ENCODE data around the gene PRKG1. TPM values are rescaled to one million over a fixed set of nuclear protein-coding genes. Genes with fewer than 3 reads are reported as not detected.

The PRKG1 gene
- total and polyA plus RNA-seq, 2 of the 4 experiments (the other 2 are of a cell fraction), result 3.5 to 18.3 TPM

DNA sequence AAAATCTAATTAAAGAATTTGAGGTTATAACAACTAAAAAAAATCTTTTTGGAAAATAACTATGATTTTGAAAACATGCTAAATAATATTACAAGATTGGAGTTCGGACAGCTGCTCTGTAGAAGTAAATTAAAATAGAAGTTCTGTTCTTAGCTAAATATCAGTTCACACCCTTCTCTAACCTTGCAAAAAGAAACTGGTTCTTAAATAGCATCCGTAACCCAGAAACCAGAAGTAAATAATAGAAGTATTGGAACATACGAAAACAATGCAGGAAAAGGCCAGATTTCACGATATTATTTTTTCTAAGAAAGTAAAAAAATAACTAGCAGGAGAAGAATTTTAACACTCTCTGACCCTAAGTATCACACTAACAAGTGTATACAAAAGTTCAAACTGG is 164.7 kb downstream of the PRKG1 start:
- no peaks in the 10 kb centered on the region for H3K36me3 ChIP-seq (ENCODE audit: control insufficient read depth, insufficient read depth, low read length)
- intact Hi-C loops (cut with micrococcal nuclease), result no loop called here

More for the DNA sequence above, 164.7 kb downstream of the PRKG1 start:
- in situ Hi-C loops (cut with MboI; ENCODE audit: low sequenced_read_pairs), result no loop called here
- BruUV-seq (replicated peaks), result no TSS peak
- H2AK5ac ChIP-seq (ENCODE audit: low read depth, low read length), result no peak overlapping the region
- H2AFZ ChIP-seq (replicated peaks; ENCODE audit: low read length, poor library complexity), result no peak overlapping the region
- H3K79me1 ChIP-seq (ENCODE audit: low read depth in 1 of 2, low read length in 2 of 2), result peaks cover 0 to 16% of the 10 kb centered on the region in 2 experiments; a peak in 2 of 4 replicates
- no peaks in the 10 kb centered on the region for H3K27me3 ChIP-seq (ENCODE audit: control insufficient read depth, insufficient read depth, low read length)
- no peak overlapping the region for H3K9ac ChIP-seq (ENCODE audit: low read depth, low read length)
- dilution Hi-C loops (cut with HindIII; ENCODE audit: low sequenced_read_pairs, unreplicated experiment), result no loop called here
- H3K23ac ChIP-seq (ENCODE audit: low read depth, low read length), result no peak overlapping the region
- no peak overlapping the region for H2BK15ac ChIP-seq (ENCODE audit: low read depth, low read length)
- no peak overlapping the region for H3K4me3 ChIP-seq (ENCODE audit: insufficient read depth, low read depth, low read length)
- H2BK20ac ChIP-seq (ENCODE audit: low read depth, low read length), result no peak overlapping the region
- CTCF ChIA-PET, result interaction anchor here (0.6 kb wide), 2 partner anchors 77 to 224 kb away, joined by 5 to 7 read pairs; no protein-coding TSS in a partner anchor
- no peak overlapping the region for H3K14ac ChIP-seq (replicated peaks; ENCODE audit: low read depth, low read length)
- WGBS, 2 experiments (ENCODE audit: extremely low coverage in 2 of 2, insufficient read length in 1 of 2), result no CpG with 5 or more reads among the region's 4 CpGs
- H3K9me3 ChIP-seq (ENCODE audit: control insufficient read depth, insufficient read depth, low read length), result no peaks in the 10 kb centered on the region
- no peak overlapping the region for H4K5ac ChIP-seq (ENCODE audit: low read depth, low read length)
- H3K4me1 ChIP-seq (ENCODE audit: control insufficient read depth, insufficient read depth, low read length), result no peaks in the 10 kb centered on the region
- H3K4me2 ChIP-seq (ENCODE audit: low read depth, low read length), result no peak overlapping the region
- H4K91ac ChIP-seq (ENCODE audit: insufficient read depth, low read depth, low read length), result no peak overlapping the region
- no peak for TF ChIP-seq MXI1 (IDR thresholded peaks at IDR 0.05; ENCODE audit: borderline replicate concordance, low read depth, low read length)
- TF ChIP-seq NFE2L2 (IDR thresholded peaks at IDR 0.05; ENCODE audit: low read depth, low read length), result no peak
- TF ChIP-seq SMC3 (IDR thresholded peaks at IDR 0.05; ENCODE audit: low read depth, low read length), result no peak
- no peak for TF ChIP-seq RAD21 (IDR thresholded peaks at IDR 0.05; ENCODE audit: low read length)
- no peak for TF ChIP-seq ELK1 (IDR thresholded peaks at IDR 0.05; ENCODE audit: borderline replicate concordance, low read depth, low read length)
- TF ChIP-seq BHLHE40 (IDR thresholded peaks at IDR 0.05; ENCODE audit: low read depth, low read length), result no peak
- TF ChIP-seq MAFK (IDR thresholded peaks at IDR 0.05; ENCODE audit: low read depth, low read length), result no peak
- no peak for TF ChIP-seq CHD1 (IDR thresholded peaks at IDR 0.05; ENCODE audit: low read depth, low read length)
- TF ChIP-seq USF2 (IDR thresholded peaks at IDR 0.05; ENCODE audit: low read depth, low read length), result no peak
- TF ChIP-seq FOS (IDR thresholded peaks at IDR 0.05; ENCODE audit: low read depth, low read length), result no peak
- TF ChIP-seq POLR2A (IDR thresholded peaks at IDR 0.05; ENCODE audit: low read depth, low read length), result no peak
- H3K9me1 ChIP-seq (ENCODE audit: insufficient read depth, low read length), result no peaks in the 10 kb centered on the region
- no peak overlapping the region for H3K27ac ChIP-seq (ENCODE audit: insufficient read depth, low read length)
- H3K18ac ChIP-seq (ENCODE audit: low read depth, low read length), result no peak overlapping the region
- ATAC-seq (ENCODE audit: low read depth), result no peak
- DNase-seq, result no peak
- no peak overlapping the region for H2BK120ac ChIP-seq (ENCODE audit: low read depth, low read length)
- no peak overlapping the region for H4K8ac ChIP-seq (ENCODE audit: low read depth in 2 of 2, low read length in 2 of 2)
- POLR2A ChIA-PET (ENCODE audit: unreplicated experiment), result no interaction called here
- H2BK5ac ChIP-seq (ENCODE audit: low read depth, low read length, poor library complexity, severe bottlenecking), result no peak overlapping the region
- H3K56ac ChIP-seq (ENCODE audit: extremely low read depth, insufficient read depth, low read length), result no peak overlapping the region
- H2AK9ac ChIP-seq (replicated peaks; ENCODE audit: low read depth, low read length, poor library complexity), result no peak overlapping the region
- H4K20me1 ChIP-seq (ENCODE audit: insufficient read depth, low read length), result peaks cover 2% of the 10 kb centered on the region; the same call in 1 of the 2 replicates
- no peak overlapping the region for H3K4ac ChIP-seq (ENCODE audit: low read depth, low read length)
